Uterus (tissue), 4 donors: ENCODE measurements around the gene TPMT. TPM values are rescaled to one million over a fixed set of nuclear protein-coding genes. Genes with fewer than 3 reads are reported as not detected.

Source experiments
- DNase-seq, 2 donors: peaks; one replicate each; pipeline ENCODE4 v3.0.0-alpha.2; 2019 to 2020
- H3K27ac ChIP-seq, 2 donors: fragments of 200-600 bp; sonication (generic); 1 replicate in 1 of 2; 2 replicates in 1 of 2; pipeline ENCODE4 v1.5.1; 2016 to 2018
- H3K27me3 ChIP-seq, 2 donors: fragments of 200-600 bp; sonication (generic); one replicate each; pipeline ENCODE4 v1.5.1; 2018 to 2019; ENCODE audit warnings: control low read depth in 1 of 2
- H3K36me3 ChIP-seq, 2 donors: fragments of 200-600 bp; sonication (generic); one replicate each; pipeline ENCODE4 v1.5.1; 2019; ENCODE audit warnings: control low read depth in 1 of 2
- H3K4me1 ChIP-seq, 2 donors: fragments of 200-600 bp; sonication (generic); one replicate each; pipeline ENCODE4 v1.5.1; 2018 to 2019; ENCODE audit warnings: control low read depth in 1 of 2
- H3K4me3 ChIP-seq, 2 donors: fragments of 200-600 bp; sonication (generic); 1 replicate in 1 of 2; 2 replicates in 1 of 2; pipeline ENCODE4 v1.5.1; 2018 to 2019; ENCODE audit warnings: mild to moderate bottlenecking in 1 of 2
- H3K9me3 ChIP-seq, 2 donors: fragments of 200-600 bp; sonication (generic); one replicate each; pipeline ENCODE4 v1.5.1; 2019; ENCODE audit warnings: control low read depth in 1 of 2
- CTCF ChIP-seq, 4 experiments: fragments of 200-600 bp in 2 of 4; fragments of 450-650 bp in 2 of 4; sonication (generic) in 2 of 4; IDR thresholded peaks; one replicate each; pipeline ENCODE4 v1.5.1; 2016 to 2019; ENCODE audit warnings: antibody characterized with exemption in 4 of 4, mild to moderate bottlenecking in 2 of 4, moderate library complexity in 1 of 4
- POLR2A ChIP-seq, 2 donors: fragments of 450-650 bp; IDR thresholded peaks; one replicate each; pipeline ENCODE4 v1.6.1; 2016; ENCODE audit warnings: antibody characterized with exemption in 2 of 2, mild to moderate bottlenecking in 1 of 2, moderate library complexity in 1 of 2
- intact Hi-C: fragments of 100-400 bp; cut with DNase I; formaldehyde crosslinking; loops from one replicate; pipeline ENCODE4 v1.15.1; 2023; ENCODE audit warnings: low total_unique reads
- total RNA-seq, 4 donors: library from RNA; depleted of rRNA in 3 of 4; stranded (reverse); fragments of >200 nt in 3 of 4; gene quantifications; one replicate each; pipeline versions ENCODE4 v1.1.0 to v1.2.4, GENCODE V29; 2014 to 2023
- donor health status: DM: yes; HTN: yes; CAD: no.

TPMT gene
- total RNA-seq = 10 to 100 TPM in 1 of 4 donors, 1 to 10 TPM in 3; 5.9 to 11.4 (median 6.6) TPM

DNA sequence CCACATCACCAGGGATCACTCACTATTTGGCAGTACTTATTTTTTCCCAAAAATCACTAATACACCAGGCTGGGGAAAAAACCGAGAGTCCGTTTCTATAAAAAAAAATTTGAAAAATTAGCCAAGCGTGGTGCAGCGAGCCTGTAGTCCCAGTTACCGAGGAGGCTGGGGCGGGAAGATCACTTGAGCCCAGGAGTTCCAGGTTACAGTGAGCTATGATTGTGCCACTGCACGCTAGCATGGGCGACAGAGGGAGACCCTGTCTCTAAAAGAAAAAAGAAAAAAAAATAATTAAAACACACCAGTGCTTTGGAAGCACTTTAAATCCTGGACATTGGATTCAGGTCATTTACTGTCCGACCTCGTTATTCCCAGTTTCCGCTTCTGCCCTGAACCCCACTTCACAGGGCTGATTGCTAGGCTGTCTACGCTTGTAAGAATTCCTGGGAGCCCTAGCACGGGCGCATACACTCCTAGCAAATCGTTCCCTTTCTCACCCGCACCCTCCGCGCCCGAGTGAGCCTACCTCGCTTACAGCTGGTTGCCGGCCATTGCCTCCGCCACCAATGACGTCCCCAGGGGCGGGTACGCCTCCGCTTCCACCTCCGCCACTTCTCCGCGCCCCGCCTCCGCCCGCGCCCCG is at the start of gene TPMT:
TPMT (minus strand) TSS at position 571 of the 643 bp plus-strand sequence. CDS start 5,950 bp downstream, outside the sequence.
- Histone ChIP-seq H3K27me3 (no peaks in the 10 kb centered on the region), H3K4me3 (peak within 1 kb of the TSS; percentile 88 to 98), H3K9me3 (no peaks in the 10 kb centered on the region), H3K4me1 (no peaks in the 10 kb centered on the region), H3K36me3 (no peaks in the 10 kb centered on the region), H3K27ac (peak within 1 kb of the TSS; percentile 86 to 94)
- TF ChIP-seq CTCF (IDR thresholded peaks at IDR 0.05) = no peak
- peak; percentile 39 to 44 for TF ChIP-seq POLR2A (IDR thresholded peaks at IDR 0.05)
- peak in 1 of 2 donors; percentile 30 for DNase-seq
- intact Hi-C loops = no loop called here

DNA sequence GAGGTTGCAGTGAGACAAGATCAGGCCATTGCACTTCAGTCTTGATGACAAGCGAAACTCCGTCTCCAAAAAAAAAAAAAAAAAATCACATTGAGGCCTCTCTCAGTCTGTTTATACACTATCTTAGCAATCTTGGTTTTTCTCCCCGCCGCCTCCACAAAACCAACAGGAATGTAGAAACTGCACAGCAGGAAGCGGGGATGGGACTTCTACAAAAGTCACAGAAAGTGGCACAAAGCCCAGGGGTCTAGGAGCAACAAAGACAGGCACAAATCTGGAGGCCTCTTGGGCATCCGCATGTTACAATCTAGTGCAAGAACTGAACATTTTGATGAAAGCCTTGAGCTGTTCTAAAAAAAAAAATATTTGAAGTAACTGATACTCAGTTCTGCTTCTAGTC is 48.9 kb upstream of the TPMT start:
- Histone ChIP-seq H3K4me1 (no peaks in the 10 kb centered on the region), H3K4me3 (no peak overlapping the region), H3K27me3 (no peaks in the 10 kb centered on the region), H3K27ac (no peak overlapping the region), H3K9me3 (no peaks in the 10 kb centered on the region), H3K36me3 (no peaks in the 10 kb centered on the region)
- TF ChIP-seq CTCF (IDR thresholded peaks at IDR 0.05) = no peak
- no peak for TF ChIP-seq POLR2A (IDR thresholded peaks at IDR 0.05)
- no peak for DNase-seq
- intact Hi-C loops = no loop called here

- intact Hi-C loops = no loop called here
- DNase-seq = no peak
- no peak overlapping the region for H3K4me3 ChIP-seq
- no peaks in the 10 kb centered on the region for H3K36me3 ChIP-seq
- H3K9me3 ChIP-seq = no peaks in the 10 kb centered on the region
- H3K27me3 ChIP-seq = no peaks in the 10 kb centered on the region
- no peaks in the 10 kb centered on the region for H3K4me1 ChIP-seq
- no peak for TF ChIP-seq CTCF (IDR thresholded peaks at IDR 0.05)
- TF ChIP-seq POLR2A (IDR thresholded peaks at IDR 0.05) = no peak
- H3K27ac ChIP-seq = no peak overlapping the region
Measured at GRCh38 chr6:18192026-18192425, 37.1 kb upstream of the TPMT start.

- TF ChIP-seq POLR2A (IDR thresholded peaks at IDR 0.05) (no peak), CTCF (IDR thresholded peaks at IDR 0.05) (no peak)
Measured at GRCh38 chr6:18189196-18189595, 34.3 kb upstream of the TPMT start.

DNA sequence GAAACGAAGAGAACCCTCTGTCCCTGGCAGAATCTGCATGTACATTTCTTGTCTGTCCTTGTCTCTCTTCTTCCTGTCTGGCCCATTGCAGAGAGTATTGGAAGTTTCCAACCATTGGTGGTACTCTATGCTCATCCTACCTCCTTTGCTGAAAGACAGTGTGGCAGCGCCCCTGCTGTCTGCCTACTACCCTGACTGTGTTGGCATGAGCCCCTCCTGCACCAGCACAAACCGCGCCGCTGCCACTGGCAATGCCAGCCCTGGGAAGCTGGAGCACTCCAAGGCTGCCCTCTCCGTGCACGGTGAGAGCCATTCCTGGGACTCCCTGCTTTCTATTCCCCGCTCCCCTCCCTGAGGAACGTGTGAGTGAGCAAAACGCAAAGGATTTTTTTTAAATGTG is 32.8 kb upstream of the TPMT start:
- TF ChIP-seq POLR2A (IDR thresholded peaks at IDR 0.05) = no peak
- intact Hi-C loops = no loop called here
- H3K36me3 ChIP-seq = no peaks in the 10 kb centered on the region
- H3K9me3 ChIP-seq = no peaks in the 10 kb centered on the region
- DNase-seq = no peak
- H3K4me3 ChIP-seq = no peak overlapping the region
- H3K4me1 ChIP-seq = no peaks in the 10 kb centered on the region
- no peak overlapping the region for H3K27ac ChIP-seq
- no peaks in the 10 kb centered on the region for H3K27me3 ChIP-seq

More at GRCh38 chr6:18189196-18189595, 34.3 kb upstream of the TPMT start:
- Histone ChIP-seq H3K9me3 (no peaks in the 10 kb centered on the region), H3K4me3 (no peak overlapping the region), H3K27ac (no peak overlapping the region), H3K36me3 (no peaks in the 10 kb centered on the region), H3K4me1 (no peaks in the 10 kb centered on the region), H3K27me3 (no peaks in the 10 kb centered on the region)
- no peak for DNase-seq
- intact Hi-C loops = no loop called here
